ENCODE measurements around the gene MYCBP.

- TF ChIP-seq YY1 (IDR thresholded peaks at IDR 0.05; ENCODE audit: insufficient read depth, insufficient read length), result no peak
- TF ChIP-seq SUZ12 (IDR thresholded peaks at IDR 0.05; ENCODE audit: extremely low read depth, insufficient read depth, insufficient read length), result no peak
These were observed 33.8 kb downstream of the MYCBP start for GRCh38 chr1:38839363-38839762.
